NCI-H2196 (cell line): ENCODE measurements around the gene GLG1.
"Not testable (repeated sequence)": the region's sequence is repeated elsewhere in the genome, so short reads cannot be mapped to it uniquely, and the experiment has no call there.

ENCODE experiments used
- DNase-seq: peaks from one replicate; lab custom pipeline; 2025; ENCODE audit not compliant: unreplicated experiment; lab: John Stamatoyannopoulos, UW

GLG1 gene

GRCh38 chr16:74412775-74413390 is 194.0 kb downstream of the GLG1 start:
- not testable (repeated sequence) for DNase-seq

GRCh38 chr16:74412138-74412774 is 194.7 kb downstream of the GLG1 start:
- DNase-seq, result not testable (repeated sequence)

- not testable (repeated sequence) for DNase-seq
Observed at GRCh38 chr16:74410981-74411380, 195.9 kb downstream of the GLG1 start.

- DNase-seq, result not testable (repeated sequence)
Observed at GRCh38 chr16:74410057-74410957, 196.6 kb downstream of the GLG1 start.

- DNase-seq, result not testable (repeated sequence)
Observed at GRCh38 chr16:74409185-74409981, 197.5 kb downstream of the GLG1 start.

GRCh38 chr16:74407362-74407705 is 199.6 kb downstream of the GLG1 start:
- not testable (repeated sequence) for DNase-seq

- not testable (repeated sequence) for DNase-seq
Observed at GRCh38 chr16:74406600-74407361, 200.1 kb downstream of the GLG1 start.

GRCh38 chr16:74404148-74404933 is 202.6 kb downstream of the GLG1 start:
- DNase-seq, result not testable (repeated sequence)

- DNase-seq, result not testable (repeated sequence)
Observed at GRCh38 chr16:74400238-74400637, 206.7 kb downstream of the GLG1 start.

GRCh38 chr16:74398212-74398895 is 208.6 kb downstream of the GLG1 start:
- DNase-seq, result not testable (repeated sequence)
